Left lung (tissue), 10 donors: ENCODE measurements around the gene PROKR1. TPM values are rescaled to one million over a fixed set of nuclear protein-coding genes. Genes with fewer than 3 reads are reported as not detected.

Experiments
- ATAC-seq: fragments of 200-7000 bp; cut with Tn5 transposase; one replicate; pipeline ENCODE4 v1.9.1; 2020; ENCODE audit warnings: moderate library complexity
- DNase-seq, 4 donors: peaks; one replicate each; pipeline ENCODE4 v3.0.0-alpha.2; 2013 to 2020
- H3K27ac ChIP-seq, 2 donors: fragments of 200-600 bp; sonication (generic) in 1 of 2; one replicate each; pipeline versions ENCODE4 v1.5.0 to v1.8.0; 2020 to 2021
- H3K27me3 ChIP-seq, 2 donors: fragments of 200-600 bp; sonication (generic) in 1 of 2; one replicate each; pipeline versions ENCODE4 v1.5.0 to v1.8.0; 2020 to 2021
- H3K36me3 ChIP-seq, 2 donors: fragments of 200-600 bp; sonication (generic) in 1 of 2; one replicate each; pipeline versions ENCODE4 v1.5.0 to v1.8.0; 2020 to 2021
- H3K4me1 ChIP-seq, 2 donors: fragments of 200-600 bp; one replicate each; pipeline ENCODE4 v1.8.0; 2021
- H3K4me3 ChIP-seq, 2 donors: fragments of 200-600 bp; sonication (generic) in 1 of 2; one replicate each; pipeline versions ENCODE4 v1.5.0 to v1.8.0; 2020 to 2021; ENCODE audit warnings: mild to moderate bottlenecking in 1 of 2
- H3K9me3 ChIP-seq, 2 donors: fragments of 200-600 bp; sonication (generic) in 1 of 2; one replicate each; pipeline versions ENCODE4 v1.5.0 to v1.8.0; 2020 to 2021
- intact Hi-C, 2 donors: fragments of 100-400 bp; cut with DNase I; formaldehyde crosslinking; loops; one replicate each; pipeline versions ENCODE4 v1.11.2 to v1.14.2; 2022
- polyA plus RNA-seq, 6 donors: library from polyadenylated mRNA; unstranded; fragments of 120-200 nt; gene quantifications; one replicate each; pipeline ENCODE4 v1.2.1, GENCODE V29; 2013; ENCODE audit not compliant: insufficient read length in 6 of 6
- total RNA-seq, 2 donors: library from RNA; stranded (reverse); fragmentation: NEBNext Ultra II Directional; extraction: Animal tissue kit (Norgen Biotek cat#: 25700); gene quantifications; one replicate each; pipeline ENCODE4 v1.2.1, GENCODE V29; 2021
- TF ChIP-seq, protein P1 (sequence below), 2 donors: fragments of 200-600 bp; sonication (generic) in 1 of 2; IDR thresholded peaks; one replicate each; pipeline versions ENCODE4 v1.5.0 to v1.8.0; 2021; ENCODE audit warnings: antibody characterized with exemption in 2 of 2
- donor health status: DM: no; HTN: yes; CAD: no.
- donor health status: DM: no; HTN: no; CAD: no.

The PROKR1 gene
- total and polyA plus RNA-seq, 8 donors: 0.04 to 0.14 (median 0.09) TPM; not detected in 2

DNA sequence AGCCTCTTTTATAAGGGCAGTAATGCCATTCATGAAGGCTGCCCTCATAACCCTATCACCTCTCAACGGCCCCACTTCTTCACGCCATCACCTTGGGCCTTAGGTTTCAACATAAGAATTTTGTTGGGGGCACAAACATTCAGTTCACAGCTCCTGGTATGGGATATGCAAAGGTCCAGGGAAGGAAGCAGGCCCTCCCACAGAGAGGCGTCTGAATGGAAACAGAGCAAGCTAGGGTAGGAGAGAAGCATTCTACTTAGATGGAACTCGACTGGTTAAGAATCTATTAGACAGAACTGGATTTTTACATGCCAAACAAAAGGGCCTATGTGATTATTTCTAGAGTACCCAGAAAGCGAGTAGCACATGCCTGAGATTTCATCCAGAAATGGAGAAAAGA is 42.8 kb downstream of the PROKR1 start:
- ATAC-seq (no peak), DNase-seq (no peak)
- Histone ChIP-seq H3K27me3 (no peaks in the 10 kb centered on the region), H3K27ac (no peak overlapping the region), H3K4me1 (peaks cover 0 to 16% of the 10 kb centered on the region in 2 donors), H3K36me3 (no peaks in the 10 kb centered on the region), H3K4me3 (no peak overlapping the region), H3K9me3 (no peaks in the 10 kb centered on the region)
- intact Hi-C loops: no loop called here
- TF ChIP-seq, protein P1, sequence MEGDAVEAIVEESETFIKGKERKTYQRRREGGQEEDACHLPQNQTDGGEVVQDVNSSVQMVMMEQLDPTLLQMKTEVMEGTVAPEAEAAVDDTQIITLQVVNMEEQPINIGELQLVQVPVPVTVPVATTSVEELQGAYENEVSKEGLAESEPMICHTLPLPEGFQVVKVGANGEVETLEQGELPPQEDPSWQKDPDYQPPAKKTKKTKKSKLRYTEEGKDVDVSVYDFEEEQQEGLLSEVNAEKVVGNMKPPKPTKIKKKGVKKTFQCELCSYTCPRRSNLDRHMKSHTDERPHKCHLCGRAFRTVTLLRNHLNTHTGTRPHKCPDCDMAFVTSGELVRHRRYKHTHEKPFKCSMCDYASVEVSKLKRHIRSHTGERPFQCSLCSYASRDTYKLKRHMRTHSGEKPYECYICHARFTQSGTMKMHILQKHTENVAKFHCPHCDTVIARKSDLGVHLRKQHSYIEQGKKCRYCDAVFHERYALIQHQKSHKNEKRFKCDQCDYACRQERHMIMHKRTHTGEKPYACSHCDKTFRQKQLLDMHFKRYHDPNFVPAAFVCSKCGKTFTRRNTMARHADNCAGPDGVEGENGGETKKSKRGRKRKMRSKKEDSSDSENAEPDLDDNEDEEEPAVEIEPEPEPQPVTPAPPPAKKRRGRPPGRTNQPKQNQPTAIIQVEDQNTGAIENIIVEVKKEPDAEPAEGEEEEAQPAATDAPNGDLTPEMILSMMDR (IDR thresholded peaks at IDR 0.05): no peak

DNA sequence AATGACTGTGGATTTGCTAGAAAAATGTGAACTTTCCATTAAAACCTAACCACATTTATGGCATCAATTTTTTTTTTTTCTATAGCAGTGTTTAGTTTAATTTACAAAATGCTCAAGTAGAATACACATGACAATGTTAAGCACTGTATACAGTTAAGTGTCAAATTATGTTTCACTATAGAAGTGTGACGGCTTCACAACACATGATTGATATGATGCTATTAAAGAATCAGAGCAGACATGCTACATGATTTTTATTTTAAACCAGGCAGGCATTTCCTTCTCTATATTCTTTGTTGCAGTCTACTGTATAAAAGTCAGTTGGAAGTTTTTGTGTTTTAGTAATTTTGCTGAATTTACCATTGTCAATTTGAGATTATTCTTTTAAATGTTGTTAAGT is 43.6 kb downstream of the PROKR1 start:
- Histone ChIP-seq H3K4me1 (peaks cover 0 to 16% of the 10 kb centered on the region in 2 donors), H3K36me3 (no peaks in the 10 kb centered on the region), H3K4me3 (no peak overlapping the region), H3K9me3 (no peaks in the 10 kb centered on the region), H3K27ac (no peak overlapping the region), H3K27me3 (no peaks in the 10 kb centered on the region)
- ATAC-seq: no peak
- TF ChIP-seq, protein P1 (IDR thresholded peaks at IDR 0.05): no peak
- DNase-seq: no peak
- intact Hi-C loops: no loop called here

DNA sequence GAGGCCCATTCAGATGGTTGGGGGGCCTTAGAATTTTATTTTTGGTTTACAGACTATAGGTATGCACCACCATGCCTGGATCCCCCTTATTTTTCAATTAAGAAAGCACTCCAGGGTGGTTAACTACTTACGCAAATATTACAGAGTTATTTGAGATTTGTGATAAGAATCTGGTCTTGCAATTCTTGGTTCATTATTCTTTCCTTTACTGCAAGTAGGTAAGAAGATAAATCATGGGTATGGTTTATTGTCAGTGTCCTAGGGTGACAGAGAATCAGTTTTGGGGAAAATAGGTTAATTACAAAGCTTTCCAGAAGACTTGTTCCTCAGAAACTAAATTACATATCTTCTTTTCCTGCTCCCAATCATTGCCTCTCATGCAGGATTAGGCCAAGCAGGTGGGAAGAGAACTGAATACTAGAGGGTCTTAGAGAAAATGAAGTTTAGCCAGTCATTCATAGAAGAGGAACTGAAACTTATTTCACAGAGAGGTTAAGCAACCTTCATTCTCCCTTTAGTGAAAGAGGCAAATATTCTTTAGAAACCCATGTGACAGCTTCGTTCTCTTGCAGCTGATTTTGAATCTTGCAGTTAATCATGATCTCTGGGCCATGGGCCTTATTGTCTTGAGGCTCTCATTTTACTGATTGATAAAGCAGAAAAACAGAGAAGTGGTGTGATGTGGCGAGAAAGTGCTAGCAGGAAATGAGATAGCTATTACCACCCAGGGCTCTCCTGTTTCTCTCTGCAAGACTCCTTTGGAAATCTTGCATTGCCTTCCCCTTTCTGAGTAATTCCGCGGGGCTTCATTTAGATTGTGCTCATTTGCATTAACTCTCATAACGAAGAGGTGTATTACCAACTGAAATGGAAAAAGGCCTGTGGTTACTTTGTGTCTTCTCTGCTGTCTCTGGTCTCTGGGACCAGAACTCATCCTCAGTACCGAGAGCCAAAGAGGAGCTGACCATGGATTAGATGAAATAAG is 46.5 kb downstream of the PROKR1 start:
- H3K36me3 ChIP-seq: no peaks in the 10 kb centered on the region
- peak overlapping the region in 1 of 2 donors; percentile 87 for H3K27ac ChIP-seq
- DNase-seq (no peak), ATAC-seq (peak; percentile 41)
- intact Hi-C loops: no loop called here
- no peak overlapping the region for H3K4me3 ChIP-seq
- H3K9me3 ChIP-seq: no peaks in the 10 kb centered on the region
- TF ChIP-seq, protein P1 (IDR thresholded peaks at IDR 0.05): no peak
- H3K4me1 ChIP-seq: peaks cover 0 to 25% of the 10 kb centered on the region in 2 donors
- H3K27me3 ChIP-seq: no peaks in the 10 kb centered on the region

DNA sequence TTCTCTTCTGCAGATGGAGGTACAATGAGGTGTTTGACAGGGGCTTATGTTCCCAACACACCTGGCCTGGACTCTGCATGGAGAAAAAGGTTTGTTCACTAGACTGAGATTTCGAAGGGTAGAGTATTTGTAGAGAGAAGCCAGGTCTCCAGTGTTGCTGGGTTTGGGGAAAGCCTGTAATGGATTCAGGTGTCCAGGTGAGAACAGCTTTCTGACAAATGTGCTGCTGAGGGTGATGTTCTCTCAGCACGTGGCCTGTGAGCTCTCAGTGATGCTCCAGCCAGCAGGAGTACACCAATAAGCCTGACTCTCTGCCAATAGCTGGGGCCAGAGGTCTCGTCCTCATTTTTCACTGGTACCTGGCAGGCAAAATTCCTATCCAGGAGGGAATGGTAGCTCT is 47.5 kb downstream of the PROKR1 start:
- DNase-seq: no peak
- Histone ChIP-seq H3K4me1 (peaks cover 0 to 25% of the 10 kb centered on the region in 2 donors), H3K27ac (peak overlapping the region in 1 of 2 donors; percentile 87), H3K4me3 (no peak overlapping the region), H3K9me3 (no peaks in the 10 kb centered on the region), H3K36me3 (no peaks in the 10 kb centered on the region), H3K27me3 (no peaks in the 10 kb centered on the region)
- intact Hi-C loops: no loop called here
- no peak for ATAC-seq
- TF ChIP-seq, protein P1 (IDR thresholded peaks at IDR 0.05): no peak

DNA sequence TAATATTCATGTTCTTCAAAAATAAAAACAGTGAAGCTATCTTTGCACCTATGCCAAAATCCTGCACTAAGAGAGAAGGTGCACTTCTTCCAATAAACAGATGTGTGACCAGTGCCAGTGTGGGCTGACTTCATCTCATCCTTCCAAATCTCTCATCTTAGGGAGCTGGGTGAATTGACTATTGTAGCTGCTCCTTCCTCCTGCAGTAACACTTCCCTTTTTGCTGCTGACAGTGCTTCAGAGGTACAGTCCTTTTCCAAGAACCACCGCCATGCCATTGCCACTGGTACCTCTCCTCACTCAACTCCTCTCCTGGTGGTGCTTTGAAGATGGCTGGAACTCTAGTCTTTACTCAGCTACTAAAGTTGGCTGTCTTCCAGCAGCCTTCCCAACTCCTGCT is 49.1 kb downstream of the PROKR1 start:
- no peaks in the 10 kb centered on the region for H3K27me3 ChIP-seq
- intact Hi-C loops: no loop called here
- DNase-seq: no peak
- no peaks in the 10 kb centered on the region for H3K9me3 ChIP-seq
- H3K4me1 ChIP-seq: peaks cover 0 to 25% of the 10 kb centered on the region in 2 donors
- no peaks in the 10 kb centered on the region for H3K36me3 ChIP-seq
- no peak overlapping the region for H3K27ac ChIP-seq
- TF ChIP-seq, protein P1 (IDR thresholded peaks at IDR 0.05): no peak
- no peak overlapping the region for H3K4me3 ChIP-seq
- no peak for ATAC-seq
